H9 (cell line): ENCODE measurements around the gene AMBRA1. TPM values are rescaled to one million over a fixed set of nuclear protein-coding genes. Genes with fewer than 3 reads are reported as not detected.

Source experiments
- DNase-seq: peaks from one replicate; pipeline ENCODE4 v3.0.0-alpha.2; 2017
- H2AFZ ChIP-seq: one replicate; pipeline ENCODE4 v1.6.1; 2013; ENCODE audit warnings: mild to moderate bottlenecking, low read length, control low read depth, moderate library complexity
- H2AK5ac ChIP-seq: 2 replicates; pipeline ENCODE4 v1.6.1; 2013; ENCODE audit warnings: low read length, control low read depth, mixed read lengths; ENCODE audit not compliant: insufficient read length
- H2BK120ac ChIP-seq: one replicate; pipeline ENCODE4 v1.6.1; 2013; ENCODE audit warnings: low read depth, mild to moderate bottlenecking, low read length, control low read depth, inconsistent platforms; ENCODE audit not compliant: poor library complexity, severe bottlenecking
- H2BK12ac ChIP-seq: 2 replicates; pipeline ENCODE4 v1.6.1; 2013; ENCODE audit warnings: low read length, control low read depth, mixed read lengths, low read depth; ENCODE audit not compliant: insufficient read length
- H2BK15ac ChIP-seq: 2 replicates; pipeline ENCODE4 v1.6.1; 2013; ENCODE audit warnings: low read depth, low read length, control low read depth
- H2BK20ac ChIP-seq: one replicate; pipeline ENCODE4 v1.6.1; 2013; ENCODE audit warnings: low read depth, mild to moderate bottlenecking, low read length, control low read depth, inconsistent platforms; ENCODE audit not compliant: poor library complexity, severe bottlenecking
- H2BK5ac ChIP-seq: 2 replicates; pipeline ENCODE4 v1.6.1; 2013; ENCODE audit warnings: low read length, control low read depth, mixed read lengths; ENCODE audit not compliant: insufficient read length
- H3K14ac ChIP-seq: 2 replicates; pipeline ENCODE4 v1.6.1; 2013; ENCODE audit warnings: low read length, control low read depth; ENCODE audit not compliant: insufficient read depth
- H3K18ac ChIP-seq: 2 replicates; pipeline ENCODE4 v1.6.1; 2013; ENCODE audit warnings: low read depth, mild to moderate bottlenecking, mixed read lengths, low read length, control low read depth; ENCODE audit not compliant: insufficient read length
- H3K23ac ChIP-seq: 2 replicates; pipeline ENCODE4 v1.6.1; 2013; ENCODE audit warnings: low read length, control low read depth, mixed read lengths, low read depth; ENCODE audit not compliant: insufficient read length
- H3K23me2 ChIP-seq: 2 replicates; pipeline ENCODE4 v1.6.1; 2013; ENCODE audit warnings: low read depth, mild to moderate bottlenecking, mixed read lengths, low read length, control low read depth; ENCODE audit not compliant: insufficient read length, poor library complexity, severe bottlenecking
- H3K27ac ChIP-seq: 2 replicates; pipeline ENCODE4 v1.5.1; 2013; ENCODE audit warnings: low read length, control low read depth, mixed read lengths, low read depth; ENCODE audit not compliant: insufficient read length
- H3K27me3 ChIP-seq: 2 replicates; pipeline ENCODE4 v1.6.1; 2013; ENCODE audit warnings: low read length, control low read depth, inconsistent platforms; ENCODE audit not compliant: insufficient read depth
- H3K4ac ChIP-seq: 2 replicates; pipeline ENCODE4 v1.6.1; 2013; ENCODE audit warnings: low read depth, mild to moderate bottlenecking, control low read depth, inconsistent platforms, low read length, moderate library complexity
- H3K4me1 ChIP-seq: 2 replicates; pipeline ENCODE4 v1.6.1; 2013; ENCODE audit warnings: low read length, control low read depth, inconsistent platforms; ENCODE audit not compliant: insufficient read depth
- H3K4me2 ChIP-seq: 2 replicates; pipeline ENCODE4 v1.6.1; 2013; ENCODE audit warnings: low read length, control low read depth, mixed read lengths; ENCODE audit not compliant: insufficient read length, insufficient read depth
- H3K56ac ChIP-seq: 2 replicates; pipeline ENCODE4 v1.6.1; 2013; ENCODE audit warnings: low read depth, mild to moderate bottlenecking, mixed read lengths, low read length, control low read depth; ENCODE audit not compliant: insufficient read length
- H3K79me1 ChIP-seq: 2 replicates; pipeline ENCODE4 v1.6.1; 2013; ENCODE audit warnings: low read depth, mild to moderate bottlenecking, moderate library complexity, low read length, control low read depth, inconsistent platforms; ENCODE audit not compliant: insufficient read depth, poor library complexity, severe bottlenecking
- H3K79me2 ChIP-seq: 2 replicates; pipeline ENCODE4 v1.6.1; 2013; ENCODE audit warnings: low read length, control low read depth, inconsistent platforms; ENCODE audit not compliant: insufficient read depth
- H3K9ac ChIP-seq: 2 replicates; pipeline ENCODE4 v1.6.1; 2013; ENCODE audit warnings: low read length, control low read depth, mixed read lengths; ENCODE audit not compliant: insufficient read length; ENCODE audit errors: extremely low read depth
- H3K9me3 ChIP-seq: one replicate; pipeline ENCODE4 v1.6.1; 2013; ENCODE audit warnings: low read depth, low read length, inconsistent platforms; ENCODE audit not compliant: control insufficient read depth
- H3T11ph ChIP-seq: one replicate; pipeline ENCODE4 v1.6.1; 2013; ENCODE audit warnings: mild to moderate bottlenecking, low read length, control low read depth, inconsistent platforms
- H4K20me1 ChIP-seq: one replicate; pipeline ENCODE4 v1.6.1; 2013; ENCODE audit not compliant: control insufficient read depth, insufficient read length, insufficient read depth
- H4K5ac ChIP-seq: 2 replicates; pipeline ENCODE4 v1.6.1; 2013; ENCODE audit warnings: low read depth, mild to moderate bottlenecking, mixed read lengths, low read length, control low read depth; ENCODE audit not compliant: insufficient read length
- H4K8ac ChIP-seq: replicated peaks from 2 replicates; pipeline ENCODE4 v1.6.1; 2013; ENCODE audit warnings: low read length, control low read depth, mixed read lengths, low read depth; ENCODE audit not compliant: insufficient read length
- H4K91ac ChIP-seq: 2 replicates; pipeline ENCODE4 v1.6.1; 2013; ENCODE audit warnings: low read depth, mild to moderate bottlenecking, moderate library complexity, mixed read lengths, low read length, control low read depth; ENCODE audit not compliant: insufficient read length
- H3K27ac Mint-ChIP-seq, 3 experiments: 2 replicates in 2 of 3; 3 replicates in 1 of 3; pipeline ENCODE4 v1.8.0; 2020 to 2021; ENCODE audit warnings: mixed read lengths in 3 of 3, mild to moderate bottlenecking in 1 of 3, moderate library complexity in 1 of 3
- H3K27me3 Mint-ChIP-seq: 2 replicates; pipeline ENCODE4 v1.8.0; 2021; ENCODE audit warnings: low read depth, mild to moderate bottlenecking, moderate library complexity, mixed read lengths
- H3K36me3 Mint-ChIP-seq, 3 experiments: 2 replicates in 2 of 3; 3 replicates in 1 of 3; pipeline ENCODE4 v1.8.0; 2020 to 2021; ENCODE audit warnings: low read depth in 3 of 3, mixed read lengths in 3 of 3; ENCODE audit not compliant: insufficient read depth in 1 of 3
- H3K4me1 Mint-ChIP-seq, 2 experiments: 2 replicates each; pipeline ENCODE4 v1.8.0; 2020; ENCODE audit warnings: mixed read lengths in 2 of 2
- H3K4me3 Mint-ChIP-seq, 2 experiments: 2 replicates in 1 of 2; 3 replicates in 1 of 2; pipeline ENCODE4 v1.8.0; 2020 to 2021; ENCODE audit warnings: mild to moderate bottlenecking in 2 of 2, mixed read lengths in 2 of 2, moderate library complexity in 1 of 2
- H3K9me3 Mint-ChIP-seq, 2 experiments: 2 replicates in 1 of 2; 3 replicates in 1 of 2; pipeline ENCODE4 v1.8.0; 2020; ENCODE audit warnings: mild to moderate bottlenecking in 2 of 2, mixed read lengths in 2 of 2, moderate library complexity in 1 of 2
- CTCF ChIP-seq: fragments of 200-600 bp; sonication (generic); conservative IDR thresholded peaks from 3 replicates; pipeline ENCODE4 v1.8.0; 2021; ENCODE audit warnings: antibody characterized with exemption, mild to moderate bottlenecking
- WGBS: extraction: QIAGEN DNeasy Blood & Tissue Kit; methylation state at CpG from one replicate; pipeline ENCODE4 v1.1.7; 2013; ENCODE audit warnings: missing lambda C conversion rate, low lambda C conversion rate, mixed read lengths; ENCODE audit not compliant: insufficient read length; ENCODE audit errors: extremely low coverage; 5-methylcytosine and 5-hydroxymethylcytosine counted together
- total RNA-seq: library from RNA; stranded (reverse); gene quantifications from 2 replicates; pipeline ENCODE4 v1.2.1, GENCODE V29; 2021

Gene AMBRA1
- total RNA-seq, 1 experiment from 2014 or later = 37.5 TPM

- H2BK120ac ChIP-seq = no peak overlapping the region
- H3K4me3 Mint-ChIP-seq = no peak overlapping the region
- no peak overlapping the region for H3T11ph ChIP-seq
- no CpG with 5 or more reads among the region's 1 CpG for WGBS
- no peak overlapping the region for H4K5ac ChIP-seq
- no peaks in the 10 kb centered on the region for H3K27me3 ChIP-seq
- H2AK5ac ChIP-seq = no peak overlapping the region
- no peak overlapping the region for H2BK20ac ChIP-seq
- H2BK5ac ChIP-seq = no peak overlapping the region
- H3K9me3 ChIP-seq = no peaks in the 10 kb centered on the region
- H3K4me2 ChIP-seq = no peak overlapping the region
- H3K9me3 Mint-ChIP-seq = no peaks in the 10 kb centered on the region
- no peaks in the 10 kb centered on the region for H3K27me3 Mint-ChIP-seq
- H3K23me2 ChIP-seq = no peaks in the 10 kb centered on the region
- no peak for DNase-seq
- no peak overlapping the region for H2BK15ac ChIP-seq
- no peak overlapping the region for H3K9ac ChIP-seq
- H3K4me1 ChIP-seq = no peaks in the 10 kb centered on the region
- no peak overlapping the region for H3K27ac ChIP-seq
- H3K14ac ChIP-seq = no peak overlapping the region
- no peaks in the 10 kb centered on the region for H3K79me1 ChIP-seq
- H3K27ac Mint-ChIP-seq = peak overlapping the region in 2 of 3 experiments; percentile 42 to 47; a peak in 3 of 7 replicates
- no peaks in the 10 kb centered on the region for H4K20me1 ChIP-seq
- no peak overlapping the region for H2AFZ ChIP-seq
- no peak for TF ChIP-seq CTCF
- H2BK12ac ChIP-seq = no peak overlapping the region
- no peak overlapping the region for H4K8ac ChIP-seq
- no peak overlapping the region for H3K4ac ChIP-seq
- no peaks in the 10 kb centered on the region for H3K79me2 ChIP-seq
- no peak overlapping the region for H4K91ac ChIP-seq
- no peak overlapping the region for H3K56ac ChIP-seq
- peaks cover 2 to 25% (median 18%) of the 10 kb centered on the region in 3 experiments; a peak in 5 of 7 replicates for H3K36me3 Mint-ChIP-seq
- no peaks in the 10 kb centered on the region for H3K4me1 Mint-ChIP-seq
- no peak overlapping the region for H3K18ac ChIP-seq
- H3K23ac ChIP-seq = no peak overlapping the region
Measured at GRCh38 chr11:46632502-46632901, 38.7 kb upstream of the AMBRA1 start.
